Psoas muscle (tissue), 8 donors: ENCODE measurements around the gene SLC39A11. TPM values are rescaled to one million over a fixed set of nuclear protein-coding genes. Genes with fewer than 3 reads are reported as not detected.

Experiments
- ATAC-seq, 4 donors: fragments of 200-7000 bp; cut with Tn5 transposase; one replicate each; pipeline ENCODE4 v1.9.1; 2020; ENCODE audit warnings: moderate library complexity in 3 of 4, mild to moderate bottlenecking in 2 of 4
- DNase-seq, 2 donors: peaks; one replicate each; pipeline ENCODE4 v3.0.0-alpha.2; 2020
- H3K27ac ChIP-seq: fragments of 200-600 bp; one replicate; pipeline ENCODE4 v1.8.0; 2022
- H3K27me3 ChIP-seq, 3 donors: fragments of 200-600 bp in 1 of 3; one replicate each; pipeline versions ENCODE4 v1.6.1 to v1.8.0; 2013 to 2022; ENCODE audit warnings: low read length in 2 of 3, mild to moderate bottlenecking in 2 of 3, moderate library complexity in 1 of 3; ENCODE audit not compliant: insufficient read depth in 3 of 3
- H3K36me3 ChIP-seq, 2 donors: fragments of 200-600 bp in 1 of 2; one replicate each; pipeline versions ENCODE4 v1.6.1 to v1.8.0; 2013 to 2022; ENCODE audit warnings: low read depth in 1 of 2, mild to moderate bottlenecking in 1 of 2, moderate library complexity in 1 of 2; ENCODE audit not compliant: insufficient read depth in 1 of 2
- H3K4me1 ChIP-seq: fragments of 200-600 bp; one replicate; pipeline ENCODE4 v1.8.0; 2022
- H3K4me3 ChIP-seq: fragments of 200-600 bp; one replicate; pipeline ENCODE4 v1.8.0; 2022; ENCODE audit warnings: mild to moderate bottlenecking
- H3K9me3 ChIP-seq: fragments of 200-600 bp; one replicate; pipeline ENCODE4 v1.8.0; 2022
- CTCF ChIP-seq: fragments of 200-600 bp; IDR thresholded peaks from one replicate; pipeline ENCODE4 v1.8.0; 2022; ENCODE audit warnings: antibody characterized with exemption
- WGBS, 3 donors: extraction: QIAGEN DNeasy Blood & Tissue Kit; methylation state at CpG; one replicate each; pipeline versions ENCODE4 v1.1.6 to v1.1.7; 2013; 5-methylcytosine and 5-hydroxymethylcytosine counted together
- intact Hi-C, 2 donors: fragments of 100-400 bp; cut with DNase I; formaldehyde crosslinking; loops; one replicate each; pipeline versions ENCODE4 v1.11.0 to v1.14.2; 2022
- polyA plus RNA-seq, 3 donors: library from polyadenylated mRNA; stranded (reverse); fragments of 200-250 nt; gene quantifications; one replicate each; pipeline ENCODE4 v1.2.3, GENCODE V29; 2013
- total RNA-seq, 4 donors: library from RNA; stranded (reverse); fragmentation: NEBNext Ultra II Directional in 2 of 4; extraction: Animal tissue kit (Norgen Biotek cat#: 25700) in 2 of 4; gene quantifications; one replicate each; pipeline versions ENCODE4 v1.2.1 to v1.2.4, GENCODE V29; 2021 to 2023
- donor health status: healthy with polysubstance abuse.
- donor health status: DM: no; HTN: no; CAD: no; lungs with moderate emphysema.
- donor health status: Bipolar disorder and iron deficiency.
- donor health status: healthy.
- donor health status: DM: yes; HTN: yes; CAD: no.
- donor health status: DM: no; HTN: no; CAD: no.
- donor health status: DM: no; HTN: no; CAD: no.
- donor health status: DM: yes; HTN: yes; CAD: no.

The SLC39A11 gene
- total and polyA plus RNA-seq, 7 donors, result 1.6 to 9.7 (median 7.9) TPM

DNA sequence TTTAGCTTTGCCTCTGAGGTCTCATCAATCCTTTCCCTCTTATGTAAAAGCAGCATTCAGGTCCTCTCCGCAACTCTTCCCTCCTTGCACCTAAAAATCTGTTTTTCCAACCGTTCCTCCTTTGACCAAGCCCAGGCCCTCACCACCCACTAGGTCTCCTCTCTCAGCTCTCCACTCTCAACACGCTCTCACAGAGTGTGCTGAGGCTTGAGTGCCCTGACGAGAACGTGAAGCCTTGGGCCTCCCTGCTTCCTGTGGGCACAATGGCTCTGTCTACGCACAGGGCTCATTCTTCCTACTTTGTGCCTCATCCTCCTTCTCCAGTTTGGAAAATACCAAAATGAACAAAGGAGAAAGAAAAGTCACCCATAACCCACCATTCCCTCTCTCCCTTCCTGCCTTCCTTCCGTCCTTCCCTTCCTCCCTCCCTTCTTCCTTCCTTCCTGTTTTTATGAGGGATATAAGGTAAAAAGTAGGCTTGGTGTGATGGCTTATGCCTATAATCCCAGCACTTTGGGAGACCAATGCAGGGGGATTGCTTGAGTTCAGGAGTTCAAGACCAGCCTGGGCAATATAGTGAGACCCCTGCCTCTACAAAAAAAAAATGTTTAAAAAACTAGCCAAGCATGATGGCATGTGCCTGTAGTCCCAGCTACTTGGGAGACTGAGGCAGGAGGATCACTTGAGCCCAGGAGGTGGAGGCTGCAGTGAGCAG is 31.3 kb upstream of the SLC39A11 start:
- no peak for DNase-seq
- no peak for TF ChIP-seq CTCF
- no peak overlapping the region for H3K27ac ChIP-seq
- H3K4me1 ChIP-seq, result no peaks in the 10 kb centered on the region
- no peaks in the 10 kb centered on the region for H3K36me3 ChIP-seq
- no peak for ATAC-seq
- 78 to 87% (median 85%) methylated on average over 7 of the region's 7 CpGs for WGBS, 3 donors
- H3K4me3 ChIP-seq, result no peak overlapping the region
- no peaks in the 10 kb centered on the region for H3K9me3 ChIP-seq
- intact Hi-C loops, result no loop called here
- H3K27me3 ChIP-seq, result no peaks in the 10 kb centered on the region

- Histone ChIP-seq H3K4me1 (no peaks in the 10 kb centered on the region), H3K27ac (no peak overlapping the region), H3K36me3 (no peaks in the 10 kb centered on the region), H3K9me3 (no peaks in the 10 kb centered on the region), H3K27me3 (no peaks in the 10 kb centered on the region), H3K4me3 (no peak overlapping the region)
- ATAC-seq, result no peak
- no peak for DNase-seq
- TF ChIP-seq CTCF, result no peak
- intact Hi-C loops, result no loop called here
- WGBS, 3 donors, result 85 to 96% (median 91%) methylated on average over 4 of the region's 4 CpGs
Measured at GRCh38 chr17:73122953-73123605, 30.6 kb upstream of the SLC39A11 start.

DNA sequence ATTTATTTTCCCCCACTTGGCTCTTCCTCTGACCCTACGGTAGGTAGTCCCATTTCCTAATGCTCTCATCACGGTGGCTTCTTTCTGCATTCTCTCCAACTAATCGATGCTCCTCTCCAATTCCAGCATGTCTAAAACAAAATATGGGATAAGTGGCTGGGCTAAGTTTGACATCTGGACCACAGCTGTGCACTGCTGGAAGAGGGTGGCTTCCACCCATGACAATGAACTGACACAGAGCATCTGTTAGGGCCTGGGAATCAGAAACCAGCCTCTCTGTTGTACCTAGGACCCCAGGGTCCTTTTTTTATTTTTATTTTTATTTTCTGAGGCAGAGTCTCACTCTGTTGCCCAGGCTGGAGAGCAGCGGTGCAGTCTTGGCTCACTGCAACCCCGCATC is 29.0 kb upstream of the SLC39A11 start:
- ATAC-seq (no peak), DNase-seq (no peak)
- WGBS, 3 donors, result 59 to 74% (median 65%) methylated on average over 5 of the region's 5 CpGs
- intact Hi-C loops, result no loop called here
- Histone ChIP-seq H3K27me3 (no peaks in the 10 kb centered on the region), H3K27ac (no peak overlapping the region), H3K4me1 (no peaks in the 10 kb centered on the region), H3K9me3 (no peaks in the 10 kb centered on the region), H3K36me3 (no peaks in the 10 kb centered on the region), H3K4me3 (no peak overlapping the region)
- TF ChIP-seq CTCF, result no peak

DNA sequence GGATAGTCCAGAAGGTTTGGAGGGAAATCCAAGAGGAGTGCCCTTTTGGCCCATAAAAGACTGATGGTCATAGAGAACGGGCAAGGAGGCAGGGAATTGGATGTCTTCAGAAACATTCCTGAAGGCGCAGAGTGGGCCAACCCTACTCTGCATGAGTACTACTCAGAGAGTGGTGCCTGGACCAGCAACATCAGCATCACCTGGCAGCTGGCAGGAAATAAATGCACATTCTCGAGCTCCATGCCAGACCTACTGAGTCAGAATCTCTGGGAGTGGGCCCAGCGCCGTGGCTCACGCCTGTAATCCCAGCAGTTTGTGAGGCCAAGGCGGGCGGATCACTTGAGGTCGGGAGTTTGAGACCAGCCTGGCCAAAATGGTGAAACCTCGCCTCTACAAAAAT is 27.1 kb upstream of the SLC39A11 start:
- Histone ChIP-seq H3K9me3 (no peaks in the 10 kb centered on the region), H3K36me3 (no peaks in the 10 kb centered on the region), H3K27me3 (no peaks in the 10 kb centered on the region), H3K4me3 (no peak overlapping the region), H3K27ac (no peak overlapping the region), H3K4me1 (no peaks in the 10 kb centered on the region)
- no peak for ATAC-seq
- TF ChIP-seq CTCF, result no peak
- WGBS, 3 donors, result 70 to 72% (median 71%) methylated on average over 10 of the region's 10 CpGs
- intact Hi-C loops, result no loop called here
- no peak for DNase-seq
